WTC11 (cell line): ENCODE data around the gene NCS1. TPM values are rescaled to one million over a fixed set of nuclear protein-coding genes. Genes with fewer than 3 reads are reported as not detected.

Experiments
- ATAC-seq: fragments of 200-7000 bp; cut with Tn5 transposase; 2 replicates; pipeline ENCODE4 v1.10.0; 2021; ENCODE audit warnings: mild to moderate bottlenecking, moderate library complexity
- CTCF ChIA-PET: fragments of 300-600 bp; sonication (Branson Sonifier 250); formaldehyde crosslinking; loops from one replicate; lab custom pipeline; 2021; ENCODE audit warnings: antibody characterized with exemption; lab: Charles Lee
- POLR2A ChIA-PET: fragments of 350-600 bp; sonication (Branson Sonifier 250); formaldehyde crosslinking; loops from one replicate; lab custom pipeline; 2021; ENCODE audit warnings: antibody characterized with exemption; lab: Charles Lee
- DNase-seq: peaks from one replicate; pipeline ENCODE4 v3.0.0; 2021; ENCODE audit warnings: low spot score
- H3K27ac Mint-ChIP-seq: 2 replicates; pipeline ENCODE4 v1.8.0; 2021; ENCODE audit warnings: mixed read lengths
- H3K27me3 Mint-ChIP-seq: 2 replicates; pipeline ENCODE4 v1.8.0; 2021; ENCODE audit warnings: low read depth, mild to moderate bottlenecking, moderate library complexity, mixed read lengths
- H3K36me3 Mint-ChIP-seq: 2 replicates; pipeline ENCODE4 v1.8.0; 2021; ENCODE audit warnings: mixed read lengths
- H3K4me1 Mint-ChIP-seq: 2 replicates; pipeline ENCODE4 v1.8.0; 2022; ENCODE audit warnings: mixed read lengths
- H3K4me3 Mint-ChIP-seq: 2 replicates; pipeline ENCODE4 v1.8.0; 2021; ENCODE audit warnings: mild to moderate bottlenecking, moderate library complexity, mixed read lengths
- H3K9me3 Mint-ChIP-seq: 2 replicates; pipeline ENCODE4 v1.8.0; 2021; ENCODE audit warnings: mixed read lengths
- CREB1 ChIP-seq: sonication (generic); formaldehyde crosslinking; IDR thresholded peaks from 2 replicates; pipeline ENCODE4 v1.8.0; 2023; ENCODE audit warnings: mild to moderate bottlenecking, missing genetic modification reagents
- HMGA2 ChIP-seq: fragments of 250-450 bp; sonication (Bioruptor Pico); IDR thresholded peaks from 2 replicates; pipeline ENCODE4 v1.4.0; 2021; ENCODE audit warnings: mild to moderate bottlenecking, moderate library complexity
- JAZF1 ChIP-seq: fragments of 250-450 bp; sonication (Bioruptor Pico); IDR thresholded peaks from 2 replicates; pipeline ENCODE4 v1.9.0; 2021; ENCODE audit warnings: moderate library complexity, mild to moderate bottlenecking, inconsistent platforms
- MYBL2 ChIP-seq: sonication (generic); formaldehyde crosslinking; IDR thresholded peaks from 2 replicates; pipeline ENCODE4 v1.8.1; 2023; ENCODE audit warnings: mild to moderate bottlenecking, moderate library complexity, missing genetic modification reagents
- NFATC4 ChIP-seq: fragments of 250-450 bp; sonication (Bioruptor Pico); IDR thresholded peaks from 2 replicates; pipeline ENCODE4 v1.9.0; 2021; ENCODE audit warnings: mild to moderate bottlenecking
- SP1 ChIP-seq: sonication (generic); formaldehyde crosslinking; conservative IDR thresholded peaks from 2 replicates; pipeline ENCODE4 v1.8.1; 2022; ENCODE audit warnings: missing genetic modification reagents
- TP53 ChIP-seq: sonication (generic); formaldehyde crosslinking; IDR thresholded peaks from 2 replicates; pipeline ENCODE4 v1.8.1; 2023; ENCODE audit warnings: mild to moderate bottlenecking, missing genetic modification reagents
- ZNF263 ChIP-seq: sonication (generic); formaldehyde crosslinking; IDR thresholded peaks from 2 replicates; pipeline ENCODE4 v1.8.1; 2022; ENCODE audit warnings: low read depth, mild to moderate bottlenecking, moderate library complexity, missing genetic modification reagents
- ZNF423 ChIP-seq: fragments of 250-450 bp; sonication (Bioruptor Pico); IDR thresholded peaks from 2 replicates; pipeline ENCODE4 v2.1.2; 2022; ENCODE audit warnings: mild to moderate bottlenecking, moderate library complexity
- total RNA-seq: library from RNA; stranded (reverse); gene quantifications from 3 replicates; pipeline ENCODE4 v1.2.3, GENCODE V29; 2021
- TF ChIP-seq, protein P1 (sequence below): sonication (generic); formaldehyde crosslinking; IDR thresholded peaks from 2 replicates; pipeline ENCODE4 v1.8.0; 2023; ENCODE audit warnings: missing genetic modification reagents
- TF ChIP-seq, protein P2 (sequence below): sonication (generic); formaldehyde crosslinking; IDR thresholded peaks from 2 replicates; pipeline ENCODE4 v1.8.0; 2022; ENCODE audit warnings: missing genetic modification reagents
- TF ChIP-seq, protein P3 (sequence below): sonication (generic); formaldehyde crosslinking; IDR thresholded peaks from 2 replicates; pipeline ENCODE4 v1.8.1; 2022; ENCODE audit warnings: mild to moderate bottlenecking, moderate library complexity, missing genetic modification reagents
- TF ChIP-seq, protein P4 (sequence below): sonication (generic); formaldehyde crosslinking; IDR thresholded peaks from 2 replicates; pipeline ENCODE4 v1.8.1; 2022; ENCODE audit warnings: missing genetic modification reagents, borderline replicate concordance
- TF ChIP-seq, protein P5 (sequence below): sonication (generic); formaldehyde crosslinking; IDR thresholded peaks from 2 replicates; pipeline ENCODE4 v1.8.0; 2023; ENCODE audit warnings: mild to moderate bottlenecking, missing genetic modification reagents

Gene NCS1
- total RNA-seq, 1 experiment from 2014 or later: 32.4 TPM

DNA sequence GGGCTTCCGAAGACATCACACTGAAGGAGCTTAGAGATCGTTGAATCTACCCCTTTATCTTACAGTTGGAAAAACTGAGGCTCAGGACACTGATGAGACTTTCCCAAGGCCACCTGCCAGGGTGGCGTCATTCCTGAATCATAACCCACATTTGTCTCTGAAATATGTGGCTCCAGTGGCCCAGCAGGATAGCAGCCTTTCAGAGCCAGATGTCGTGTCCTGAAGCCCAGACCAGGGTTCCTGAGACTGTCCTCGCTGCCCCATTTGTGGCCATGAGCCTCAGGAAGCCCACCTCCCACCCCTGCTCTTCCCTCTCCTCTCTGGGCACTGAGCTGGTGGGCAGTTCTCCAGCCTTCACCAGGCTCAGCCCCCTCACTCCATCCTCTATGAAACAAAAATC, 95.7 kb downstream of the NCS1 start:
- H3K9me3 Mint-ChIP-seq: no peaks in the 10 kb centered on the region
- TF ChIP-seq, protein P1, sequence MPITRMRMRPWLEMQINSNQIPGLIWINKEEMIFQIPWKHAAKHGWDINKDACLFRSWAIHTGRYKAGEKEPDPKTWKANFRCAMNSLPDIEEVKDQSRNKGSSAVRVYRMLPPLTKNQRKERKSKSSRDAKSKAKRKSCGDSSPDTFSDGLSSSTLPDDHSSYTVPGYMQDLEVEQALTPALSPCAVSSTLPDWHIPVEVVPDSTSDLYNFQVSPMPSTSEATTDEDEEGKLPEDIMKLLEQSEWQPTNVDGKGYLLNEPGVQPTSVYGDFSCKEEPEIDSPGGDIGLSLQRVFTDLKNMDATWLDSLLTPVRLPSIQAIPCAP (CRISPR knock-in tag): no peak
- TF ChIP-seq, protein P2, sequence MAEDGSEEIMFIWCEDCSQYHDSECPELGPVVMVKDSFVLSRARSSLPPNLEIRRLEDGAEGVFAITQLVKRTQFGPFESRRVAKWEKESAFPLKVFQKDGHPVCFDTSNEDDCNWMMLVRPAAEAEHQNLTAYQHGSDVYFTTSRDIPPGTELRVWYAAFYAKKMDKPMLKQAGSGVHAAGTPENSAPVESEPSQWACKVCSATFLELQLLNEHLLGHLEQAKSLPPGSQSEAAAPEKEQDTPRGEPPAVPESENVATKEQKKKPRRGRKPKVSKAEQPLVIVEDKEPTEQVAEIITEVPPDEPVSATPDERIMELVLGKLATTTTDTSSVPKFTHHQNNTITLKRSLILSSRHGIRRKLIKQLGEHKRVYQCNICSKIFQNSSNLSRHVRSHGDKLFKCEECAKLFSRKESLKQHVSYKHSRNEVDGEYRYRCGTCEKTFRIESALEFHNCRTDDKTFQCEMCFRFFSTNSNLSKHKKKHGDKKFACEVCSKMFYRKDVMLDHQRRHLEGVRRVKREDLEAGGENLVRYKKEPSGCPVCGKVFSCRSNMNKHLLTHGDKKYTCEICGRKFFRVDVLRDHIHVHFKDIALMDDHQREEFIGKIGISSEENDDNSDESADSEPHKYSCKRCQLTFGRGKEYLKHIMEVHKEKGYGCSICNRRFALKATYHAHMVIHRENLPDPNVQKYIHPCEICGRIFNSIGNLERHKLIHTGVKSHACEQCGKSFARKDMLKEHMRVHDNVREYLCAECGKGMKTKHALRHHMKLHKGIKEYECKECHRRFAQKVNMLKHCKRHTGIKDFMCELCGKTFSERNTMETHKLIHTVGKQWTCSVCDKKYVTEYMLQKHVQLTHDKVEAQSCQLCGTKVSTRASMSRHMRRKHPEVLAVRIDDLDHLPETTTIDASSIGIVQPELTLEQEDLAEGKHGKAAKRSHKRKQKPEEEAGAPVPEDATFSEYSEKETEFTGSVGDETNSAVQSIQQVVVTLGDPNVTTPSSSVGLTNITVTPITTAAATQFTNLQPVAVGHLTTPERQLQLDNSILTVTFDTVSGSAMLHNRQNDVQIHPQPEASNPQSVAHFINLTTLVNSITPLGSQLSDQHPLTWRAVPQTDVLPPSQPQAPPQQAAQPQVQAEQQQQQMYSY (CRISPR knock-in tag): no peak
- TF ChIP-seq HMGA2 (no peak), TP53 (CRISPR knock-in tag) (no peak), NFATC4 (CRISPR knock-in tag) (no peak), CREB1 (CRISPR knock-in tag) (no peak)
- TF ChIP-seq, protein P3, sequence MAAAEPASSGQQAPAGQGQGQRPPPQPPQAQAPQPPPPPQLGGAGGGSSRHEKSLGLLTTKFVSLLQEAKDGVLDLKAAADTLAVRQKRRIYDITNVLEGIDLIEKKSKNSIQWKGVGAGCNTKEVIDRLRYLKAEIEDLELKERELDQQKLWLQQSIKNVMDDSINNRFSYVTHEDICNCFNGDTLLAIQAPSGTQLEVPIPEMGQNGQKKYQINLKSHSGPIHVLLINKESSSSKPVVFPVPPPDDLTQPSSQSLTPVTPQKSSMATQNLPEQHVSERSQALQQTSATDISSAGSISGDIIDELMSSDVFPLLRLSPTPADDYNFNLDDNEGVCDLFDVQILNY (CRISPR knock-in tag): no peak
- TF ChIP-seq, protein P4, sequence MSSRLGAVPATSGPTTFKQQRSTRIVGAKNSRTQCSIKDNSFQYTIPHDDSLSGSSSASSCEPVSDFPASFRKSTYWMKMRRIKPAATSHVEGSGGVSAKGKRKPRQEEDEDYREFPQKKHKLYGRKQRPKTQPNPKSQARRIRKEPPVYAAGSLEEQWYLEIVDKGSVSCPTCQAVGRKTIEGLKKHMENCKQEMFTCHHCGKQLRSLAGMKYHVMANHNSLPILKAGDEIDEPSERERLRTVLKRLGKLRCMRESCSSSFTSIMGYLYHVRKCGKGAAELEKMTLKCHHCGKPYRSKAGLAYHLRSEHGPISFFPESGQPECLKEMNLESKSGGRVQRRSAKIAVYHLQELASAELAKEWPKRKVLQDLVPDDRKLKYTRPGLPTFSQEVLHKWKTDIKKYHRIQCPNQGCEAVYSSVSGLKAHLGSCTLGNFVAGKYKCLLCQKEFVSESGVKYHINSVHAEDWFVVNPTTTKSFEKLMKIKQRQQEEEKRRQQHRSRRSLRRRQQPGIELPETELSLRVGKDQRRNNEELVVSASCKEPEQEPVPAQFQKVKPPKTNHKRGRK (CRISPR knock-in tag): no peak
- TF ChIP-seq, protein P5, sequence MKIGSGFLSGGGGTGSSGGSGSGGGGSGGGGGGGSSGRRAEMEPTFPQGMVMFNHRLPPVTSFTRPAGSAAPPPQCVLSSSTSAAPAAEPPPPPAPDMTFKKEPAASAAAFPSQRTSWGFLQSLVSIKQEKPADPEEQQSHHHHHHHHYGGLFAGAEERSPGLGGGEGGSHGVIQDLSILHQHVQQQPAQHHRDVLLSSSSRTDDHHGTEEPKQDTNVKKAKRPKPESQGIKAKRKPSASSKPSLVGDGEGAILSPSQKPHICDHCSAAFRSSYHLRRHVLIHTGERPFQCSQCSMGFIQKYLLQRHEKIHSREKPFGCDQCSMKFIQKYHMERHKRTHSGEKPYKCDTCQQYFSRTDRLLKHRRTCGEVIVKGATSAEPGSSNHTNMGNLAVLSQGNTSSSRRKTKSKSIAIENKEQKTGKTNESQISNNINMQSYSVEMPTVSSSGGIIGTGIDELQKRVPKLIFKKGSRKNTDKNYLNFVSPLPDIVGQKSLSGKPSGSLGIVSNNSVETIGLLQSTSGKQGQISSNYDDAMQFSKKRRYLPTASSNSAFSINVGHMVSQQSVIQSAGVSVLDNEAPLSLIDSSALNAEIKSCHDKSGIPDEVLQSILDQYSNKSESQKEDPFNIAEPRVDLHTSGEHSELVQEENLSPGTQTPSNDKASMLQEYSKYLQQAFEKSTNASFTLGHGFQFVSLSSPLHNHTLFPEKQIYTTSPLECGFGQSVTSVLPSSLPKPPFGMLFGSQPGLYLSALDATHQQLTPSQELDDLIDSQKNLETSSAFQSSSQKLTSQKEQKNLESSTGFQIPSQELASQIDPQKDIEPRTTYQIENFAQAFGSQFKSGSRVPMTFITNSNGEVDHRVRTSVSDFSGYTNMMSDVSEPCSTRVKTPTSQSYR (CRISPR knock-in tag): no peak
- no peaks in the 10 kb centered on the region for H3K36me3 Mint-ChIP-seq
- ATAC-seq (no peak), DNase-seq (no peak)
- H3K4me3 Mint-ChIP-seq: peak overlapping the region; percentile 50
- CTCF ChIA-PET: interaction anchor here (1.1 to 3.6 kb wide), 4 partner anchors 47 to 75 kb away, joined by 4 to 13 read pairs (median 5); no protein-coding TSS in a partner anchor
- POLR2A ChIA-PET: interaction anchor here (0.5 to 0.6 kb wide), 2 partner anchors 43 to 124 kb away, joined by 3 to 4 read pairs; no protein-coding TSS in a partner anchor
- H3K4me1 Mint-ChIP-seq: peaks cover 59% of the 10 kb centered on the region
- peak overlapping the region; percentile 96 for H3K27ac Mint-ChIP-seq
- peaks cover 31% of the 10 kb centered on the region for H3K27me3 Mint-ChIP-seq

DNA sequence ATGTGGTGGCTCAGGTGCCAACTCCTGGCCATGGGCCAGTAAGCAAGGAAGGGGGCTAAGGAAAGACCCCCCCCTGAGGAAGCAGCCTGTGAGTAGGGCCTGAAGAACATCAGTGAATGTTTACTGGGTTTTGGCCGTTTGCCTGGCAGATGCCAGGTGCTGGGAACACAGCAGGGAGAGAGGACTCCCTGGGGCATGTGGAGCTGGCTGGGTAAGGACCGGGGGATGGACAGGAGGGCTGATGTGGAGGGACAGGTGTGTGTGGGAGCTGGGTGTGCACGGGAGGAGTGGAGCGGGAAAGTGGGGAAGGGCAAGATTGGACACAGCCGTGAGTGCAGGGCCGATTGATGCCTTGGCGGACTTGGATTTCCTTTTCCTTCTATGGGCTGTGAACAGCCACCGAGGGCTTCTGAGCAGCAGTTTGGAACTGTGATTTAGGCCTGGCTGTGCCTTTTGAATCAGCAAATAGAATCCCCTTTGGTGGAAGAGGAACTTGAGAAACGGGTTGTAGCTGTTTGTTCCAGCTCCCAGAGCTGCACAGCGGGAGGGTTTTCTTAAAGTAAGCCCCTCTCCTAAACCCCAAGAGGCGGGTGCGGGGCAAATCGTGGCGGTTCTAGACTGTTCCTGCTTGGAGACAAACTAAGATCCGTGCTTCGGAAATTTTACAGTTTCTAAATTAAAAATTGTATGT, 96.5 kb downstream of the NCS1 start:
- TF ChIP-seq ZNF423 (CRISPR knock-in tag): peak; percentile 81
- TF ChIP-seq JAZF1 (CRISPR knock-in tag): no peak
- TF ChIP-seq SP1 (CRISPR knock-in tag): 0 out of 2 replicates have a peak, but pooled peaks have one; percentile 16
- peak; percentile 46; the same call in 1 of the 2 replicates for TF ChIP-seq MYBL2 (CRISPR knock-in tag)
- TF ChIP-seq ZNF263 (CRISPR knock-in tag): no peak
- Mint-ChIP-seq H3K27ac (peak overlapping the region; percentile 96), H3K4me1 (peaks cover 54% of the 10 kb centered on the region), H3K4me3 (peak overlapping the region; percentile 50), H3K36me3 (no peaks in the 10 kb centered on the region), H3K27me3 (peaks cover 31% of the 10 kb centered on the region), H3K9me3 (no peaks in the 10 kb centered on the region)
- POLR2A ChIA-PET: interaction anchor here (0.5 kb wide), 1 partner anchor 42 kb away, joined by 3 read pairs; no protein-coding TSS in a partner anchor
- ATAC-seq (peak; percentile 19), DNase-seq (peak; percentile 50)
- CTCF ChIA-PET: interaction anchor here (0.6 to 3.6 kb wide), 3 partner anchors 46 to 428 kb away, joined by 3 to 13 read pairs (median 4); no protein-coding TSS in a partner anchor
